ENCODE measurements around the gene PDE4B. TPM values are rescaled to one million over a fixed set of nuclear protein-coding genes. Genes with fewer than 3 reads are reported as not detected.
"Not testable (repeated sequence)": the region's sequence is repeated elsewhere in the genome, so short reads cannot be mapped to it uniquely, and the experiment has no call there.

Gene PDE4B
- total and polyA plus RNA-seq, 7 experiments from 2014 or later: 43.5 to 99.2 (median 46.7) TPM

DNA sequence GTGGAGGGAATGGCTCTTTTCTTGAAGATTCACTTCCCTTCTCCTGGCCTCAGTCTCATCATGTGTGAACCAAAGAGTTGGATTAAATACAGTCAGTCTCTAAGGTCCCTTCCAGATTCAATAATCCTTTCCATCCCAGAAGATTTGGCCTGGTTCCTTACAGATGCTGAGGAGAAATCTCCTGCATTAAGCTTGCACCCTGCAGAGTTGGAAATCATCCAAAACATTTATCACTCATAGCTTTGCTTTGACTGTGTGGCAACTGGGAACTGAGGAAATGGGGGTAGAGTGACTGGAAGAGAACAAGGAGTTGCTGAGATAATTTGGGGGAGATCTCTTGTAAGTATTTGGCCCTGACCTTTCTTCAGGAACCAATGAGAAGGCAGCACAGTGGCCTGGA lies 520.7 kb downstream of the PDE4B start:
- POLR2A ChIA-PET: interaction anchor here (1.0 to 1.4 kb wide), 2 partner anchors 11 to 19 kb away, joined by 3 to 4 read pairs; no protein-coding TSS in a partner anchor
- H3K9me3 ChIP-seq (ENCODE audit: control insufficient read depth in 2 of 3, low read length in 3 of 3): no peaks in the 10 kb centered on the region
- H3K4me3 ChIP-seq (ENCODE audit: low read length): no peak overlapping the region
- Mint-ChIP-seq H3K9me3 (peaks cover 0 to 3% (median 0%) of the 10 kb centered on the region in 11 donors), H3K36me3 (peaks cover 0 to 6% (median 0%) of the 10 kb centered on the region in 5 donors), H3K27ac (no peak overlapping the region), H3K27me3 (no peaks in the 10 kb centered on the region), H3K4me3 (no peak overlapping the region), H3K4me1 (peaks cover 3 to 15% (median 12%) of the 10 kb centered on the region in 7 donors)
- ATAC-seq (no peak), DNase-seq (no peak)
- H3K36me3 ChIP-seq (ENCODE audit: control insufficient read depth in 2 of 3, insufficient read depth in 3 of 3, low read length in 3 of 3): no peaks in the 10 kb centered on the region
- H3K4me1 ChIP-seq (ENCODE audit: control insufficient read depth in 2 of 2, insufficient read depth in 2 of 2, low read length in 2 of 2): no peaks in the 10 kb centered on the region
- CTCF ChIA-PET: no interaction called here
- H3K27ac ChIP-seq (ENCODE audit: low read depth, low read length): no peak overlapping the region
- H3K27me3 ChIP-seq (ENCODE audit: control insufficient read depth in 2 of 2, insufficient read depth in 2 of 2, low read length in 2 of 2): no peaks in the 10 kb centered on the region
- intact Hi-C loops (cut with micrococcal nuclease): no loop called here

DNA sequence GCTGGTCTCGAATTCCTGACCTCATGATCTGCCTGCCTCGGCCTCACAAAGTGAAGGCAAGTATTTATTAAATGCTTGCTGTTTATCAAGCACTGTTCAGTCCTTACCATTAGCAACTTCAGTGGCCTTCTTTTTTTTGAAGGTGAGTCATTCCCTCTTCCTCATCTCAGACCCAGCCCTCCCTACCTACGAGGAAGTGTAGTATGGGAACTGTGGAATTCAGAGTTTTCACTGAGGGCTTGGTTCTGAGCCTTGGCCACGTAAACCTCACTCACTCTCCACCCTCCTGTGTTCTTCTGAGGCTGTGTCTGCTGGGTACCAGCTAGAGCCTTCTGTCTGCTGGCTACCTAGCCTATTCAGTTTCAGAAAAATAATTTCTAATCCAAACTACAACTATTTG lies 523.0 kb downstream of the PDE4B start:
- ChIA-PET CTCF (no interaction called here), POLR2A (interaction anchor here (1.4 kb wide), 2 partner anchors 13 to 14 kb away, joined by 3 to 5 read pairs; no protein-coding TSS in a partner anchor)
- intact Hi-C loops (cut with micrococcal nuclease): loop anchor here in 1 of 2 donors (2.0 kb wide), 1 partner anchor 15 kb away; no protein-coding TSS in a partner anchor
- Histone ChIP-seq H3K4me3 (ENCODE audit: low read length) (no peak overlapping the region), H3K9me3 (ENCODE audit: control insufficient read depth in 2 of 3, low read length in 3 of 3) (no peaks in the 10 kb centered on the region), H3K4me1 (ENCODE audit: control insufficient read depth in 2 of 2, insufficient read depth in 2 of 2, low read length in 2 of 2) (no peaks in the 10 kb centered on the region), H3K27me3 (ENCODE audit: control insufficient read depth in 2 of 2, insufficient read depth in 2 of 2, low read length in 2 of 2) (no peaks in the 10 kb centered on the region), H3K27ac (ENCODE audit: low read depth, low read length) (no peak overlapping the region), H3K36me3 (ENCODE audit: control insufficient read depth in 2 of 3, insufficient read depth in 3 of 3, low read length in 3 of 3) (no peaks in the 10 kb centered on the region)
- ATAC-seq (peak; percentile 40), DNase-seq (no peak)
- Mint-ChIP-seq H3K4me1 (peaks cover 3 to 15% (median 12%) of the 10 kb centered on the region in 7 donors), H3K36me3 (peaks cover 0 to 17% (median 0%) of the 10 kb centered on the region in 5 donors), H3K9me3 (peaks cover 0 to 5% (median 0%) of the 10 kb centered on the region in 11 donors), H3K27me3 (no peaks in the 10 kb centered on the region), H3K4me3 (no peak overlapping the region), H3K27ac (peak overlapping the region in 1 of 9 donors; percentile 23)

DNA sequence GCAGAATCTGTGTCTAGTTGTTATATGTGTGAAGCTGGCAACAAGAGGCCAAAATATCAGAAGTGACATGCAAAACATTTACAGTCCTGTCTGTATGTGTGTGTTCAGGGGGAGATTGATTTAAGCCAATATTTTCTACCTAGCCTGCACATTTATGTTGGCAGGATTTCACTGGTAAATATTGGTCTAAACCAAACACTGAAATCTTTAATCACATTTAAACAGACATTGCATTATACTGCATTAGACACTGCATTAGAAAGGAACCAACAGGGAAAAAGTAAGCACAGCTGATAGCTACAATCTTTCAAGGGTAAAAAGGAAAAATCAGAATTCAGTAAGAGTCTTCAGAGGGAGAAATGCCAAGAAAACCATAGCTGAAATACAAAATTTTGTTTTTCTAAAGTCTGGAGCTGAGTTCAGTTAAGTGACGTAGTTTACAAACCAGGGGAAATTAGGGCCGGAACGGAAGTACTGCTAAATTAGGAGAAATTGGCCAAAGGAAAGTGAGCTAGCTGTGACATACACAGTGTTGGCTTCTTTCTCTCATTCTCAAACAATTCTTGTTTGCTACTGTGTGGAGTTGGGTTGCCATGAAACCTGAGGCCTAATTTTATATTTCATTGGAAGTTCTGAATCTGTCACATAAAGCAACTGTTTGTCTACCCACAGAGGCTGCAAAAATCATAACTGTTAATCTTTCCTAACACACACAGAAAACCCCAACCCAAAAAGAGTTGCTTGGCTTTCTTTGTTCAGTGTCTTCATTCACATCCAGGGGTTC lies 524.0 kb downstream of the PDE4B start:
- Histone ChIP-seq H3K27me3 (ENCODE audit: control insufficient read depth in 2 of 2, insufficient read depth in 2 of 2, low read length in 2 of 2) (no peaks in the 10 kb centered on the region), H3K27ac (ENCODE audit: low read depth, low read length) (no peak overlapping the region), H3K36me3 (ENCODE audit: control insufficient read depth in 2 of 3, insufficient read depth in 3 of 3, low read length in 3 of 3) (no peaks in the 10 kb centered on the region), H3K9me3 (ENCODE audit: control insufficient read depth in 2 of 3, low read length in 3 of 3) (no peaks in the 10 kb centered on the region), H3K4me3 (ENCODE audit: low read length) (no peak overlapping the region), H3K4me1 (ENCODE audit: control insufficient read depth in 2 of 2, insufficient read depth in 2 of 2, low read length in 2 of 2) (no peaks in the 10 kb centered on the region)
- Mint-ChIP-seq H3K4me1 (peaks cover 3 to 15% (median 12%) of the 10 kb centered on the region in 7 donors), H3K27me3 (no peaks in the 10 kb centered on the region), H3K36me3 (peaks cover 0 to 21% (median 0%) of the 10 kb centered on the region in 5 donors), H3K9me3 (peaks cover 0 to 10% (median 0%) of the 10 kb centered on the region in 11 donors), H3K27ac (peak overlapping the region; percentile 10 to 91 (median 42)), H3K4me3 (peak overlapping the region in 2 of 10 donors; percentile 5 to 52)
- ATAC-seq (peak; percentile 84), DNase-seq (peak in 5 of 9 donors; percentile 5 to 50 (median 31))
- ChIA-PET CTCF (no interaction called here), POLR2A (interaction anchor here (1.4 kb wide), 2 partner anchors 13 to 14 kb away, joined by 3 to 5 read pairs; no protein-coding TSS in a partner anchor)
- intact Hi-C loops (cut with micrococcal nuclease): loop anchor here in 1 of 2 donors (2.0 kb wide), 1 partner anchor 14 kb away; no protein-coding TSS in a partner anchor

DNA sequence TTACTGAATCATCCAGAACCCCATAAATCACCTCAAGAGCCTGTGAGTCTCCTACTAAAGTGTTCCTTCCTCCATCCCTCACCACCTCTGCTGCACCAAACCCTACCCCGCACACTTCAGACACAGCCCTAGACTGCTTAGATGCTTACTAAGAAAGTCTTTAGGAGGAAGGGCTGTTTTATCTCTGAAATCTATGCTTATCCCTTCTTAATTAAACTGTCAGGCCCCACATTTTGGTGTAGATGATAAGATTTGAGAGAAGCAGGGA lies 524.5 kb downstream of the PDE4B start:
- peaks cover 0 to 12% (median 0%) of the 10 kb centered on the region in 11 donors for H3K9me3 Mint-ChIP-seq
- H3K36me3 Mint-ChIP-seq: peaks cover 0 to 21% (median 0%) of the 10 kb centered on the region in 5 donors
- CTCF ChIA-PET: no interaction called here
- POLR2A ChIA-PET: interaction anchor here (1.4 kb wide), 2 partner anchors 13 to 14 kb away, joined by 3 to 5 read pairs; no protein-coding TSS in a partner anchor
- peak overlapping the region; percentile 10 to 91 (median 42) for H3K27ac Mint-ChIP-seq
- H3K4me3 Mint-ChIP-seq: peak overlapping the region in 1 of 10 donors; percentile 52
- DNase-seq (no peak), ATAC-seq (peak; percentile 61)
- intact Hi-C loops (cut with micrococcal nuclease): loop anchor here in 1 of 2 donors (2.0 kb wide), 1 partner anchor 14 kb away; no protein-coding TSS in a partner anchor
- no peak overlapping the region for H3K4me3 ChIP-seq (ENCODE audit: low read length)
- peaks cover 3 to 15% (median 12%) of the 10 kb centered on the region in 7 donors for H3K4me1 Mint-ChIP-seq
- H3K27ac ChIP-seq (ENCODE audit: low read depth, low read length): no peak overlapping the region
- H3K4me1 ChIP-seq (ENCODE audit: control insufficient read depth in 2 of 2, insufficient read depth in 2 of 2, low read length in 2 of 2): no peaks in the 10 kb centered on the region
- no peaks in the 10 kb centered on the region for H3K27me3 ChIP-seq (ENCODE audit: control insufficient read depth in 2 of 2, insufficient read depth in 2 of 2, low read length in 2 of 2)
- no peaks in the 10 kb centered on the region for H3K27me3 Mint-ChIP-seq
- H3K9me3 ChIP-seq (ENCODE audit: control insufficient read depth in 2 of 3, low read length in 3 of 3): no peaks in the 10 kb centered on the region
- H3K36me3 ChIP-seq (ENCODE audit: control insufficient read depth in 2 of 3, insufficient read depth in 3 of 3, low read length in 3 of 3): no peaks in the 10 kb centered on the region

DNA sequence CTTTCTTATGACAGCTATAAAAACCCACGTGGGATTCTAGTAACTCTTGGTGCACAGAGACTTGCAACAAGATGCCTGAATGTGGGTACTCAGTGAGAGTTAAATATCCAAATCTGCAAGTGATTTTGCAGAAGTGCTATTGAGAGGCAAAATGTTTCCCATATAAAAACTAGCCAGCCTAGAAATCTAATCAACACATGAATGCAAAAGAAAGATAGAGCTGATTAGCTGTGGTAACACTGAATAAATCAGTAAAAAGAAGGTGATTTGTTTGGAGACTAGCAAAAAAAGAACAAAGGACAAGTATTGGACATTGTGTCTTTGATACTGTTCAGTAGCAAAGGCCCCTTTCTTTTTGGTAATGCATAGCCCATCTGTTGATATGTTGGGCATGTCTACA lies 527.5 kb downstream of the PDE4B start:
- Mint-ChIP-seq H3K9me3 (peaks cover 0 to 16% (median 0%) of the 10 kb centered on the region in 11 donors), H3K27ac (no peak overlapping the region), H3K4me3 (no peak overlapping the region), H3K36me3 (peaks cover 0 to 28% (median 0%) of the 10 kb centered on the region in 5 donors), H3K27me3 (no peaks in the 10 kb centered on the region), H3K4me1 (peaks cover 7 to 32% (median 27%) of the 10 kb centered on the region in 7 donors)
- Histone ChIP-seq H3K27me3 (ENCODE audit: control insufficient read depth in 2 of 2, insufficient read depth in 2 of 2, low read length in 2 of 2) (no peaks in the 10 kb centered on the region), H3K4me1 (ENCODE audit: control insufficient read depth in 2 of 2, insufficient read depth in 2 of 2, low read length in 2 of 2) (peaks cover 0 to 3% of the 10 kb centered on the region in 2 donors), H3K9me3 (ENCODE audit: control insufficient read depth in 2 of 3, low read length in 3 of 3) (no peaks in the 10 kb centered on the region), H3K36me3 (ENCODE audit: control insufficient read depth in 2 of 3, insufficient read depth in 3 of 3, low read length in 3 of 3) (no peaks in the 10 kb centered on the region), H3K27ac (ENCODE audit: low read depth, low read length) (no peak overlapping the region), H3K4me3 (ENCODE audit: low read length) (no peak overlapping the region)
- DNase-seq (no peak), ATAC-seq (no peak)
- POLR2A ChIA-PET: interaction anchor here (0.9 to 5.7 kb wide), 2 partner anchors 11 to 117 kb away, joined by 3 to 30 read pairs; no protein-coding TSS in a partner anchor
- intact Hi-C loops (cut with micrococcal nuclease): no loop called here
- CTCF ChIA-PET: interaction anchor here (0.7 kb wide), 1 partner anchor 45 kb away, joined by 3 read pairs; no protein-coding TSS in a partner anchor

DNA sequence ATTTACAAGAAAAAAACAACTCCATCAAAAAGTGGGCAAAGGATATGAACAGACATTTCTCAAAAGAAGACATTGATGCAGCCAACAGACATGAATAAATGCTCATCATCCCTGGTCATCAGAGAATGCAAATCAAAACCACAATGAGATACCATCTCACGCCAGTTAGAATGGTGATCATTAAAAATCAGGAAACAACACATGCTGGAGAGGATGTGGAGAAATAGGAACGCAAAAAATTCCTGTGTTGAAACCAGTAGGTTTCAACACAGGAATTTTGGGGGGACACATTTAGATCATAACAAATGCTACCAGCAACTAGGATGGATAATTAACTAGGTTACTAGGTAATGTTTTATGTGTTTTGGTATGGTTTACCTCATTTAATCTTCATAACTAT lies 529.8 kb downstream of the PDE4B start:
- Mint-ChIP-seq H3K4me1 (peaks cover 0 to 36% (median 28%) of the 10 kb centered on the region in 7 donors), H3K9me3 (peaks cover 0 to 18% (median 0%) of the 10 kb centered on the region in 11 donors), H3K36me3 (peaks cover 0 to 29% (median 0%) of the 10 kb centered on the region in 5 donors)
- H3K36me3 ChIP-seq (ENCODE audit: control insufficient read depth in 2 of 3, insufficient read depth in 3 of 3, low read length in 3 of 3); H3K9me3 ChIP-seq (ENCODE audit: control insufficient read depth in 2 of 3, low read length in 3 of 3); H3K27ac ChIP-seq (ENCODE audit: low read depth, low read length); H3K4me3 Mint-ChIP-seq; H3K27me3 Mint-ChIP-seq; H3K27me3 ChIP-seq (ENCODE audit: control insufficient read depth in 2 of 2, insufficient read depth in 2 of 2, low read length in 2 of 2); H3K4me3 ChIP-seq (ENCODE audit: low read length); intact Hi-C loops (cut with micrococcal nuclease); ATAC-seq; CTCF ChIA-PET; DNase-seq; H3K27ac Mint-ChIP-seq; H3K4me1 ChIP-seq (ENCODE audit: control insufficient read depth in 2 of 2, insufficient read depth in 2 of 2, low read length in 2 of 2): not testable (repeated sequence)
- POLR2A ChIA-PET: interaction anchor here (1.7 to 5.7 kb wide), 2 partner anchors 9 to 13 kb away, joined by 4 to 30 read pairs; no protein-coding TSS in a partner anchor
